HEK293 (cell line): ENCODE results near the gene NEAT1.

Experiments
- ZBTB21 ChIP-seq: fragments of 450-650 bp; formaldehyde crosslinking; IDR thresholded peaks from 2 replicates; pipeline ENCODE4 v1.5.1; 2017; ENCODE audit warnings: missing biosample characterization, missing genetic modification characterization
- ZNF501 ChIP-seq: fragments of 450-650 bp; formaldehyde crosslinking; IDR thresholded peaks from 2 replicates; pipeline ENCODE4 v1.5.1; 2016; ENCODE audit warnings: missing biosample characterization, missing genetic modification characterization
- TF ChIP-seq, protein P1 (sequence below): fragments of 450-650 bp; formaldehyde crosslinking; IDR thresholded peaks from 2 replicates; pipeline ENCODE4 v1.5.1; 2016; ENCODE audit warnings: missing biosample characterization, missing genetic modification characterization

GRCh38 chr11:65489706-65490320, 67.2 kb downstream of the NEAT1 start:
- TF ChIP-seq ZNF501 (no peak), ZBTB21 (no peak)
- TF ChIP-seq, protein P1, sequence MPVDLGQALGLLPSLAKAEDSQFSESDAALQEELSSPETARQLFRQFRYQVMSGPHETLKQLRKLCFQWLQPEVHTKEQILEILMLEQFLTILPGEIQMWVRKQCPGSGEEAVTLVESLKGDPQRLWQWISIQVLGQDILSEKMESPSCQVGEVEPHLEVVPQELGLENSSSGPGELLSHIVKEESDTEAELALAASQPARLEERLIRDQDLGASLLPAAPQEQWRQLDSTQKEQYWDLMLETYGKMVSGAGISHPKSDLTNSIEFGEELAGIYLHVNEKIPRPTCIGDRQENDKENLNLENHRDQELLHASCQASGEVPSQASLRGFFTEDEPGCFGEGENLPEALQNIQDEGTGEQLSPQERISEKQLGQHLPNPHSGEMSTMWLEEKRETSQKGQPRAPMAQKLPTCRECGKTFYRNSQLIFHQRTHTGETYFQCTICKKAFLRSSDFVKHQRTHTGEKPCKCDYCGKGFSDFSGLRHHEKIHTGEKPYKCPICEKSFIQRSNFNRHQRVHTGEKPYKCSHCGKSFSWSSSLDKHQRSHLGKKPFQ (tag by site-specific recombination) = no peak
